GM12801 (cell line): Measurements from ENCODE around the gene TBX21.

Source experiments
- TF ChIP-seq, protein P1 (sequence below): IDR thresholded peaks from one replicate; pipeline ENCODE4 v1.5.1; 2011; ENCODE audit warnings: control low read depth; ENCODE audit not compliant: insufficient read length; ENCODE audit errors: extremely low read depth

Gene TBX21

DNA sequence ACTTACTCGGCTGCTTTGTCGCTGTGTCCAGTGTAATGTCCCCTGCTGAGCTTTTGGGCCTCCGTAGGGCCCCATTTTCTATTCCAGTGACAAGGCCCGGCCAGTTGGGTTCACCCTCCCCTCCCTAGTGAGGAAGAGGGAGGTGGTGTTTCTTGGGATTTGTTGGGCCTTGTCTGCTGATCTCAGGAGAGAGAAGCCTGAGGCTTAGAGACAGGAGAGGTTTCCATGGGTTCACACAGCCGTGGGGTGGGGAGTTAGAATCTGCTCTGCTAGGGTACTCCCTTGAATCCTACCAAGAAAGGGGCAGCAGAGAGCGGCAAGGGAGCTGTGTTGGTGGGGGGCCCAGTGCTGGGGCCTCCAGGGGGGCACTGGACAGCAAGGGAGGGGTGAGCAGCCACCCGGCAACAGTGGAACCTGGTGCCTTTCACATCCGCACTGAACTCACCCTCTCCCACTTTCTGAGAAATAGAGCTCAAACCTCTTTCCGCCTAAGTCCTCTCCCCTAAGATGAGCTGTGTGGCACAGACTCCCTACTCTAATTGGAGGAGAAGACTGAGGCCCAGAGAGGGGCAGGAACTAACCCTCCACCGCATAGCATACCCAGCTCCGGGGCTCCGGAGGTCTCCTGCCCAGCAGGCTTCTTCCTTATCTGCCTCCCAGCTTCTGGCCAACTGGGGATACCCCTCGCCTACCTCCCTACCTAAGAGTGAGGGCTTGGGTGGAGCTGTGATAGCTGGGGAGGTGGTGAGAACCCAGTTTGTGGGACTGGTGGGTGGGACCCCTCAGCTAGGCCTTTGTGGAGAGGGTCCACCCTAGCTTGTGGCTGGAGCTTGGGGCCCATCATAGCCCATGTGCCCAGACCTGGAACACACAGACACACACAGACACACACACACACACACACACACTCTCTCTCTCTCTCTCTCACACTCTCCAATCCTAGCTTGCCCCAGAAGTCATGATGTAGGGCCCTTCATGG is 32.3 kb upstream of the TBX21 start:
- TF ChIP-seq, protein P1, sequence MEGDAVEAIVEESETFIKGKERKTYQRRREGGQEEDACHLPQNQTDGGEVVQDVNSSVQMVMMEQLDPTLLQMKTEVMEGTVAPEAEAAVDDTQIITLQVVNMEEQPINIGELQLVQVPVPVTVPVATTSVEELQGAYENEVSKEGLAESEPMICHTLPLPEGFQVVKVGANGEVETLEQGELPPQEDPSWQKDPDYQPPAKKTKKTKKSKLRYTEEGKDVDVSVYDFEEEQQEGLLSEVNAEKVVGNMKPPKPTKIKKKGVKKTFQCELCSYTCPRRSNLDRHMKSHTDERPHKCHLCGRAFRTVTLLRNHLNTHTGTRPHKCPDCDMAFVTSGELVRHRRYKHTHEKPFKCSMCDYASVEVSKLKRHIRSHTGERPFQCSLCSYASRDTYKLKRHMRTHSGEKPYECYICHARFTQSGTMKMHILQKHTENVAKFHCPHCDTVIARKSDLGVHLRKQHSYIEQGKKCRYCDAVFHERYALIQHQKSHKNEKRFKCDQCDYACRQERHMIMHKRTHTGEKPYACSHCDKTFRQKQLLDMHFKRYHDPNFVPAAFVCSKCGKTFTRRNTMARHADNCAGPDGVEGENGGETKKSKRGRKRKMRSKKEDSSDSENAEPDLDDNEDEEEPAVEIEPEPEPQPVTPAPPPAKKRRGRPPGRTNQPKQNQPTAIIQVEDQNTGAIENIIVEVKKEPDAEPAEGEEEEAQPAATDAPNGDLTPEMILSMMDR, result no peak

DNA sequence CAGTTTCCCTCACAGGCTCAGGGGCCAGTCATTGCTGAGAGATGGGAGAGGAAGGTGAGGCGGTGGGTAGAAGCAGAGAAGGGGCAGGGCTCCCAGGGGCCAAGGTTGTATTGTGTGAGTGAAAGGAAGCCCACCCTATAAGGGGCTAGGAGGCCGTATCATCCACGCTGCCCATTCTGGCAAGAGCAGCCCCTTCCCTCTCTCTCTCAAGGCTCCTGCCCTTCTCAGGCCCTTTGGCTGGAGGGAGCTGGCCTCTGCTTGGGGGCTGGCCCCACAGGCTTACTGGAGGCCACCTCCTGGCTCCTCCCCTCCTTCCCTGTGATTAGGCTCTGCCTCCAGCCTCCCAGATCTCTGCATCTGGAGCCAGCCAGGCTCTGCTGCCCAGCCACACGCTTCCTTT is 31.4 kb upstream of the TBX21 start:
- TF ChIP-seq, protein P1, result no peak

DNA sequence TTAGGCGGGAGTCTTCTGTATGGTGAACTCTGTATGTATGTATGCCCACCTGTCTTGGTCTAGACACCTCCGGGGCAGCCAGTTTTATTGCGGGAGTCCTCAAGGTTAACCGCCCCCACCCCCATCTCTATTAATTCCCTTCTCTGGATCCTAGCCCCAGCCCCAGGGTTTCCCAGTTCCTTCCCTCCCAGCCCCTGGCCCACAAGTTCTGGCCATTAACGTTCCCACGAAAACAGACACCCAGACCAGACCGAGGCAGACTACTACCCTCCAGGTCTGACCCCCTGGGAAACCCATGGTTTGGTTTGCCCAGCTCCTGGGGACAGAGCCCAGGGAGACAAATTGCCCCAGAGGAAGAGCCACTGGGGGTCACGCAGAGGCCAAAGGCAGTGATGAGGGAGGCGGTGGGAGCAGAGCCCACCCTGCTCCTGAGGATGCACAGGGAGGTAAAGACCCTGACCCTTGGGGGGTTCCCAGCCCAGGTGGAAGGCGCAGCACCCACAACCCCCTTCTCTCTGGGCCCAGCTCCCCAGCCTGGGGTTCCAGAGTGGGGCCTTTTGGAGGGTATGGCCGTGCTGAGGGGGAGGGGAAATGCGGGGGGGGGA is 30.5 kb upstream of the TBX21 start:
- TF ChIP-seq, protein P1, result no peak

DNA sequence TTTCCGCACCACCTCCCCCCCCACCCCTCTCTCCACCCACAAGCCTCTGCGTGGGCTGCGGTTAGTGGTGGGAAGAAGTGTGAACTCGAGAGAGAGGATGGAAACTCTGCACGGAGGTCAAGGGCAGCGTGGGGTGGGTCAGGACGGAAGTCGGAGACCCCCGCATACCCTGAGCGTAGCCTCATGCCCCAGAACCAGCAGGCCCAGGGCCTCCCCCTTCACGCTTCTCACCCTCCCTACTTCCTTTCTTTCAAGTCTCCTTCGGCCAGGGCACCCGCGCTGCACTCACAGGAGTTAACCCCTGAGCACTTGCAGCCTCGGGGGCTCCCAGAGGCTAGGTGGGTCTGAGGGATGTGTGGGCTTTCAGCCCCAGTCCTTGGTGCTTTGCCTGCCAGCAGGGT is 29.8 kb upstream of the TBX21 start:
- TF ChIP-seq, protein P1, result no peak

DNA sequence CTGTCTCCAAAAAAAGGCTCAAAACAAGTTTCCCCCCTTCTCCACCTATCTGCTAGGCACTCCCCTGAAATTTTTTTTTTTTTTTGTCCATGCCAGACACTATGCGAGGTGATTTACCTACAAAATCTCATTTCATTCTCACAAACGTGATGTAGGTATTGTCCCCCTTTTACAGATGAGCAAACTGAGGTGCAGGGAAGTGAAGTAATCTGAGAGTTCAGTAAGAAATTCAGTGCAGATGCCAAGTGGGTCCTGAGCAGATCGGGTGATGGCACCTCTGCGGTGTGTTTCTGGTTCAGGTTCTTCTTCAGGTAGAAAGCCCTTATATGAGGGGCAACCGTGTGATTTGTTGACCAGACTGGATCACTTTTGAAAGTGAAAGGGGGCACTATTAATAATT is 29.4 kb upstream of the TBX21 start:
- TF ChIP-seq, protein P1, result no peak

DNA sequence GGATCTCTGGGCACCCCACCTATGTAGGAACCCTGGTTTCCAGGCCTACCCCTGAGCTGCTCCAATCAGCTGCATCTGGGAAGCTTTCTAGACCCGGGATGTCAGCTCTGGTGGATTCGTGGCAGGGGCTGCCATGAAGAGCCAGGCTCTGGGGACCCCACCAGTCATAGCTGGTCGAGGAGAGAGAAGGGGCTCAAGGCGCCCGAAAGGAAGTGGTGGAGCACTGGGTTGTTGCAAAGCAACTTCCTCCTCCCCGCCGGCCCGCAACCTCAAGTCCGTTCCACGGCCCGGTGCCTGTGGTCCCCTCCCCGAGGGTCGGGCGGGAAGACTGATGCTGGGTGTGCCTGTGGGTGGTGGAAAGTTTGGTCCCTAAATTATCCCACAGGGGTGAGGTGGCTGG is 28.9 kb upstream of the TBX21 start:
- TF ChIP-seq, protein P1, result no peak

DNA sequence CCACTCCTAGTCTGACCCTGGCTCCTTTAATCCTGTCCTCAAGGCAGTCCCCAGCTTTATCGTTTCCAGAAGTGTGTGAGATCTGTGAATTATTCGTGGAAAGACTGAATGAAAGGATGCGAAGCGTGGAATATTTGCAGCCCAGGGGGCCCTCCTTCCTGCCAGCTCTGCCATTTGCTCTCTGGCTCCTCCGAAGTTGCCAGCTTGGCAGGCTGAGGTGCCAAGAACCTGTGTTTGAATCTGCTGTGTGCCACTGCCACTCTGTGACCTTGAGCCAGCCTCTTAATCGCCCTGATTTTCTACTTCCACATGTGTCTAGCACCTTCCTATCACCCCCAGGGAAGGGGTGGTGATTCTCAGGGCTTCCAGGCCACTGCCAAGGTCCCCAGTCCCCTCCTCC is 28.3 kb upstream of the TBX21 start:
- TF ChIP-seq, protein P1, result no peak
